ENCODE results near the gene TEDC1. TPM values are rescaled to one million over a fixed set of nuclear protein-coding genes. Genes with fewer than 3 reads are reported as not detected.

TEDC1 gene
- total RNA-seq, 4 donors from 2014 or later: 5.5 to 20.4 (median 14.2) TPM

DNA sequence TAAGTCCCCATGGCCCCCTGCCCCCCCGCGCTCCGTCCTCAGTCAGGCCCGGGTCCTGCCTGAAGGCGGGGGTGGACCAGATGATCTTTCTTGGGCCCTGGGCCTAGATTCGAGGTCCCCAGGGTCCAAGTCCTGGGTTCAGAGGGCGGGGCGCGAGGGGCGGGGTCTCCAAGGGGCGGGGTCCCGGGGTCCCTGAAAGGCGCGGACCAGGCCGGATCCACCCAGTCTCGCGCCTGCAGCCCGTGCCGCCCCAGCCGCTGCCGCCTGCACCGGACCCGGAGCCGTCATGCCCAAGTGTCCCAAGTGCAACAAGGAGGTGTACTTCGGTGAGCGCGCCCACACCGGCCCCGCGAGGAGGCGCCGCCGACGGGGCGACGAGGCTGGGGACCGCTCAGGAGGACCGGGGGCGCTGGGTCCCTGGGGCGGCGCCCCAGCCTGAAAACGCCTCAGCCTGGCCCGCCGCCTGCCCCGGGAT is 4.0 kb upstream of the TEDC1 start:
- DNase-seq (ENCODE audit: low spot score in 2 of 2): peak in 1 of 2 donors; percentile 58
- 2% methylated on average over 10 of the region's 45 CpGs; no CpG with 5 or more reads in 1 of the 2 donors for WGBS, 2 donors
- Histone ChIP-seq H3K27me3 (peaks cover 0 to 15% of the 10 kb centered on the region in 2 donors), H3K9me3 (no peaks in the 10 kb centered on the region), H3K4me1 (peaks cover 0 to 91% (median 70%) of the 10 kb centered on the region in 4 donors), H3K27ac (peak overlapping the region; percentile 66 to 99 (median 96)), H3K36me3 (no peaks in the 10 kb centered on the region), H3K4me3 (peak overlapping the region; percentile 10 to 88 (median 56))
- TF ChIP-seq EP300 (IDR thresholded peaks at IDR 0.05): peak in 1 of 2 donors; percentile 8
- TF ChIP-seq, protein P1, sequence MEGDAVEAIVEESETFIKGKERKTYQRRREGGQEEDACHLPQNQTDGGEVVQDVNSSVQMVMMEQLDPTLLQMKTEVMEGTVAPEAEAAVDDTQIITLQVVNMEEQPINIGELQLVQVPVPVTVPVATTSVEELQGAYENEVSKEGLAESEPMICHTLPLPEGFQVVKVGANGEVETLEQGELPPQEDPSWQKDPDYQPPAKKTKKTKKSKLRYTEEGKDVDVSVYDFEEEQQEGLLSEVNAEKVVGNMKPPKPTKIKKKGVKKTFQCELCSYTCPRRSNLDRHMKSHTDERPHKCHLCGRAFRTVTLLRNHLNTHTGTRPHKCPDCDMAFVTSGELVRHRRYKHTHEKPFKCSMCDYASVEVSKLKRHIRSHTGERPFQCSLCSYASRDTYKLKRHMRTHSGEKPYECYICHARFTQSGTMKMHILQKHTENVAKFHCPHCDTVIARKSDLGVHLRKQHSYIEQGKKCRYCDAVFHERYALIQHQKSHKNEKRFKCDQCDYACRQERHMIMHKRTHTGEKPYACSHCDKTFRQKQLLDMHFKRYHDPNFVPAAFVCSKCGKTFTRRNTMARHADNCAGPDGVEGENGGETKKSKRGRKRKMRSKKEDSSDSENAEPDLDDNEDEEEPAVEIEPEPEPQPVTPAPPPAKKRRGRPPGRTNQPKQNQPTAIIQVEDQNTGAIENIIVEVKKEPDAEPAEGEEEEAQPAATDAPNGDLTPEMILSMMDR (IDR thresholded peaks at IDR 0.05): no peak
- no peak for TF ChIP-seq POLR2A (IDR thresholded peaks at IDR 0.05)

GRCh38 chr14:105487449-105487985 is 3.5 kb upstream of the TEDC1 start:
- DNase-seq (ENCODE audit: low spot score in 2 of 2): no peak
- no peak for TF ChIP-seq EP300 (IDR thresholded peaks at IDR 0.05)
- TF ChIP-seq POLR2A (IDR thresholded peaks at IDR 0.05): no peak
- TF ChIP-seq, protein P1 (IDR thresholded peaks at IDR 0.05): no peak
- Histone ChIP-seq H3K4me3 (peak overlapping the region; percentile 10 to 88 (median 56)), H3K9me3 (no peaks in the 10 kb centered on the region), H3K27ac (peak overlapping the region; percentile 66 to 99 (median 96)), H3K4me1 (peaks cover 0 to 91% (median 65%) of the 10 kb centered on the region in 4 donors), H3K36me3 (peaks cover 0 to 1% (median 0%) of the 10 kb centered on the region in 3 donors), H3K27me3 (peaks cover 0 to 15% of the 10 kb centered on the region in 2 donors)
- WGBS, 2 donors: 5% methylated on average over 42 of the region's 48 CpGs; no CpG with 5 or more reads in 1 of the 2 donors

GRCh38 chr14:105487986-105488777 is 2.9 kb upstream of the TEDC1 start:
- no peak for DNase-seq (ENCODE audit: low spot score in 2 of 2)
- peaks cover 0 to 8% (median 0%) of the 10 kb centered on the region in 3 donors for H3K36me3 ChIP-seq

DNA sequence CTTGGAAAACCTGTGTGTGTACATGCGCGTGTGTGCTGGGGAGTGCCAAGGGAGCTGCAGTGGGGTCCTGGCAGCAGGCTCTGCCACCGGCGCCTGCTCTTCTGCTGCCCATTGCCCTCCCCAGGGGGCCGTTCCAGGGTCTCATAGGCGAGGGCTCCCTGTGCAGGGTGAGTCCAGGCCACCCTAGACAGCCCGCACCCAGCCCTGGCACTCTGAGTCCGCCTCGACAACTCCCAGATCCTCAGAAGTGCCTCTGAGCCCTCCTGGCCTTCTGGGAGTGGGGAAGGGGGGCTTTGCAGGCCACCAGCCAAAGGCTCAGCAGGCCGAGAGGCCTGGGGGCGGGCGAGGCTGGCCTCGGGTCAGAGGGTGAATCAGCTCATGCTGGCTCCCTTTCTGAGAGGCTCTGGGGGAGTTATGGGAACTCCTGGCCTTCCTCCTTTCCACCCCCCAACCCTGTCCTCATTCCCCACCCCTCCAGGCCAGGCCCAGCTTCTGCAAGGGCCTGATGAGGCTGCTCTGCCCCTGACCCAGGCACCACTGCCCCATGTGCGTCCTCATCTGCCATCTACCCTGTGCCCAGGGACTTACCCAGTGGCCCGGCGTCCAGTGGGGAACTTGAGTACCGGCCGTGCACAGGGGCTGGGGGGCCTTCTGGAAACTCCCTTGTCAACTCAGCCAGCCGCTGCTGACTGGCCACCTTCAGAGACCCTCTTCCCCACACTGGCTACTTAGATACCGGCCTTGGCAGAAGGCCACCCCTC is 2.1 kb upstream of the TEDC1 start:
- TF ChIP-seq POLR2A (IDR thresholded peaks at IDR 0.05): no peak
- TF ChIP-seq, protein P1 (IDR thresholded peaks at IDR 0.05): no peak
- TF ChIP-seq EP300 (IDR thresholded peaks at IDR 0.05): no peak
- H3K27me3 ChIP-seq: peaks cover 0 to 15% of the 10 kb centered on the region in 2 donors
- peak overlapping the region; percentile 51 to 88 (median 70) for H3K4me3 ChIP-seq
- H3K9me3 ChIP-seq: no peaks in the 10 kb centered on the region
- WGBS, 2 donors: 35 to 41% methylated on average over 11 to 20 of the region's 20 CpGs
- peaks cover 0 to 14% (median 0%) of the 10 kb centered on the region in 3 donors for H3K36me3 ChIP-seq
- H3K27ac ChIP-seq: peak overlapping the region; percentile 89 to 99 (median 96)
- H3K4me1 ChIP-seq: peaks cover 0 to 81% (median 54%) of the 10 kb centered on the region in 4 donors
- no peak for DNase-seq (ENCODE audit: low spot score in 2 of 2)

More at GRCh38 chr14:105487986-105488777, 2.9 kb upstream of the TEDC1 start:
- H3K27me3 ChIP-seq: peaks cover 0 to 15% of the 10 kb centered on the region in 2 donors
- H3K4me3 ChIP-seq: peak overlapping the region; percentile 10 to 88 (median 56)
- 48 to 73% methylated on average over 5 to 21 of the region's 26 CpGs for WGBS, 2 donors
- TF ChIP-seq EP300 (IDR thresholded peaks at IDR 0.05) (no peak), POLR2A (IDR thresholded peaks at IDR 0.05) (no peak)
- no peaks in the 10 kb centered on the region for H3K9me3 ChIP-seq
- H3K27ac ChIP-seq: peak overlapping the region; percentile 66 to 99 (median 96)
- peaks cover 0 to 89% (median 59%) of the 10 kb centered on the region in 4 donors for H3K4me1 ChIP-seq
